ENCODE data around the gene SULT1E1. TPM values are rescaled to one million over a fixed set of nuclear protein-coding genes. Genes with fewer than 3 reads are reported as not detected.

The SULT1E1 gene
- total and polyA plus RNA-seq, 2 of the 8 experiments (the other 6 are each of a cell fraction or from before 2014, with no cell fraction given) = not detected

GRCh38 chr4:69860521-69861298 is 765 bp upstream of the SULT1E1 start (continued):
- TF ChIP-seq RBBP5 (IDR thresholded peaks at IDR 0.05; ENCODE audit: borderline replicate concordance, low read depth, low read length) (no peak), TCF12 (IDR thresholded peaks at IDR 0.05; ENCODE audit: low read depth, low read length) (no peak), BCL11A (IDR thresholded peaks at IDR 0.05; ENCODE audit: low read depth in 2 of 2, low read length in 2 of 2) (no peak), TEAD4 (IDR thresholded peaks at IDR 0.05; ENCODE audit: low read depth, low read length) (no peak), USF2 (IDR thresholded peaks at IDR 0.05; ENCODE audit: low read length) (no peak), CBX8 (IDR thresholded peaks at IDR 0.05; ENCODE audit: borderline replicate concordance, low read depth, low read length) (no peak), SIN3A (conservative IDR thresholded peaks at IDR 0.05 in 1 of 2, IDR thresholded peaks at IDR 0.05 in 1 of 2; ENCODE audit: low read depth in 1 of 2, low read length in 2 of 2) (no peak)
